Common myeloid progenitor, CD34-positive (primary cell): ENCODE results near the gene TOMM5.

Experiments used
- CTCF ChIA-PET: fragments of 350-600 bp; sonication (Branson Sonifier 250); formaldehyde crosslinking; loops from one replicate; lab custom pipeline; 2021; ENCODE audit warnings: antibody characterized with exemption; lab: Charles Lee
- POLR2A ChIA-PET: fragments of 350-600 bp; sonication (Branson Sonifier 250); formaldehyde crosslinking; loops from one replicate; lab custom pipeline; 2021; ENCODE audit warnings: antibody characterized with exemption; lab: Charles Lee
- DNase-seq, 3 donors: peaks; one replicate each; pipeline versions ENCODE4 v3.0.0 to v3.0.0-alpha.2; 2013
- H3K27ac ChIP-seq, 2 experiments: 1 replicate in 1 of 2; 2 replicates in 1 of 2; pipeline ENCODE4 v1.7.0; 2013; ENCODE audit warnings: inconsistent platforms in 2 of 2, low read length in 2 of 2, mild to moderate bottlenecking in 2 of 2, low read depth in 1 of 2, moderate library complexity in 1 of 2; ENCODE audit not compliant: severe bottlenecking in 2 of 2, insufficient read depth in 1 of 2, poor library complexity in 1 of 2
- H3K27me3 ChIP-seq, 5 experiments: replicated peaks in 2 of 5; 1 replicate in 3 of 5; 2 replicates in 2 of 5; pipeline versions ENCODE4 v1.6.1 to v1.7.0; 2013; ENCODE audit warnings: low read length in 4 of 5, mild to moderate bottlenecking in 2 of 5, moderate library complexity in 2 of 5, inconsistent platforms in 1 of 5; ENCODE audit not compliant: insufficient read depth in 5 of 5, control insufficient read depth in 4 of 5
- H3K36me3 ChIP-seq, 4 experiments: 1 replicate in 2 of 4; 2 replicates in 2 of 4; pipeline versions ENCODE4 v1.6.1 to v1.7.0; 2013; ENCODE audit warnings: low read length in 3 of 4, control low read depth in 1 of 4, mild to moderate bottlenecking in 1 of 4; ENCODE audit not compliant: control insufficient read depth in 4 of 4, insufficient read depth in 4 of 4
- H3K4me1 ChIP-seq, 4 experiments: 1 replicate in 3 of 4; 2 replicates in 1 of 4; pipeline versions ENCODE4 v1.6.1 to v1.7.1; 2013; ENCODE audit warnings: low read length in 3 of 4, mild to moderate bottlenecking in 3 of 4, control low read depth in 1 of 4, inconsistent platforms in 1 of 4, moderate library complexity in 1 of 4; ENCODE audit not compliant: control insufficient read depth in 4 of 4, insufficient read depth in 4 of 4; ENCODE audit errors: control extremely low read depth in 1 of 4
- H3K4me3 ChIP-seq, 7 experiments: 1 replicate in 4 of 7; 2 replicates in 3 of 7; pipeline versions ENCODE4 v1.5.1 to v1.7.0; 2013; ENCODE audit warnings: mild to moderate bottlenecking in 7 of 7, low read length in 6 of 7, moderate library complexity in 6 of 7, inconsistent platforms in 2 of 7, low read depth in 2 of 7, control low read depth in 1 of 7; ENCODE audit not compliant: insufficient read depth in 4 of 7, control insufficient read depth in 1 of 7; ENCODE audit errors: extremely low read depth in 1 of 7
- H3K9me3 ChIP-seq, 5 experiments: 1 replicate in 4 of 5; 2 replicates in 1 of 5; pipeline versions ENCODE4 v1.6.1 to v1.7.1; 2013; ENCODE audit warnings: low read length in 4 of 5, mild to moderate bottlenecking in 2 of 5, inconsistent platforms in 1 of 5, low read depth in 1 of 5, moderate library complexity in 1 of 5; ENCODE audit not compliant: control insufficient read depth in 4 of 5, insufficient read depth in 2 of 5; ENCODE audit errors: control extremely low read depth in 1 of 5
- WGBS: methylation state at CpG from one replicate; pipeline ENCODE4 v1.1.5; 2013; ENCODE audit not compliant: insufficient coverage; 5-methylcytosine and 5-hydroxymethylcytosine counted together

Gene TOMM5

GRCh38 chr9:37622462-37622861 lies 30.1 kb upstream of the TOMM5 start:
- ChIA-PET POLR2A (no interaction called here), CTCF (interaction anchor here (1.2 to 1.4 kb wide), 2 partner anchors 12 to 45 kb away, joined by 3 to 4 read pairs; no protein-coding TSS in a partner anchor)
- H3K36me3 ChIP-seq, result no peaks in the 10 kb centered on the region
- H3K4me3 ChIP-seq, result no peak overlapping the region
- DNase-seq, result no peak
- H3K27ac ChIP-seq, result no peak overlapping the region
- WGBS, result 100% methylated on average over 2 of the region's 4 CpGs
- peaks cover 0 to 2% (median 0%) of the 10 kb centered on the region in 5 experiments for H3K27me3 ChIP-seq
- peaks cover 0 to 10% (median 7%) of the 10 kb centered on the region in 4 experiments for H3K4me1 ChIP-seq
- H3K9me3 ChIP-seq, result no peaks in the 10 kb centered on the region

GRCh38 chr9:37621273-37622121 lies 29.1 kb upstream of the TOMM5 start:
- ChIA-PET CTCF (interaction anchor here (1.4 kb wide), 1 partner anchor 13 kb away, joined by 4 read pairs; no protein-coding TSS in a partner anchor), POLR2A (interaction anchor here (0.5 to 0.8 kb wide), 2 partner anchors 29 to 68 kb away, joined by 4 read pairs; partner anchors contain the start of gene TOMM5)

GRCh38 chr9:37620396-37620795 lies 28.0 kb upstream of the TOMM5 start:
- no CpG with 5 or more reads among the region's 1 CpG for WGBS
- no peak overlapping the region for H3K27ac ChIP-seq
- no peaks in the 10 kb centered on the region for H3K27me3 ChIP-seq
- H3K4me1 ChIP-seq, result peaks cover 0 to 10% (median 7%) of the 10 kb centered on the region in 4 experiments
- no peak for DNase-seq
- no peaks in the 10 kb centered on the region for H3K36me3 ChIP-seq
- H3K9me3 ChIP-seq, result no peaks in the 10 kb centered on the region
- no peak overlapping the region for H3K4me3 ChIP-seq
- POLR2A ChIA-PET, result no interaction called here
- CTCF ChIA-PET, result no interaction called here

More at GRCh38 chr9:37621273-37622121, 29.1 kb upstream of the TOMM5 start:
- no peak overlapping the region for H3K27ac ChIP-seq
- H3K4me1 ChIP-seq, result peaks cover 0 to 10% (median 7%) of the 10 kb centered on the region in 4 experiments
- H3K9me3 ChIP-seq, result no peaks in the 10 kb centered on the region
- peak; percentile 26 to 90 (median 83) for DNase-seq
- 33% methylated on average over 9 of the region's 9 CpGs for WGBS
- H3K36me3 ChIP-seq, result no peaks in the 10 kb centered on the region
- no peaks in the 10 kb centered on the region for H3K27me3 ChIP-seq
- H3K4me3 ChIP-seq, result no peak overlapping the region

- ChIA-PET POLR2A (no interaction called here), CTCF (no interaction called here)
- H3K4me1 ChIP-seq, result peaks cover 0 to 10% (median 7%) of the 10 kb centered on the region in 4 experiments
- 100% methylated on average over 1 of the region's 3 CpGs for WGBS
- H3K27ac ChIP-seq, result no peak overlapping the region
- H3K9me3 ChIP-seq, result no peaks in the 10 kb centered on the region
- DNase-seq, result no peak
- no peak overlapping the region for H3K4me3 ChIP-seq
- no peaks in the 10 kb centered on the region for H3K27me3 ChIP-seq
- H3K36me3 ChIP-seq, result no peaks in the 10 kb centered on the region
Measured at GRCh38 chr9:37619806-37620205, 27.4 kb upstream of the TOMM5 start.

GRCh38 chr9:37618817-37619216 lies 26.4 kb upstream of the TOMM5 start:
- ChIA-PET CTCF (interaction anchor here (1.3 kb wide), 1 partner anchor 16 kb away, joined by 5 read pairs; no protein-coding TSS in a partner anchor), POLR2A (interaction anchor here (0.6 kb wide), 1 partner anchor 16 kb away, joined by 3 read pairs; no protein-coding TSS in a partner anchor)
- Histone ChIP-seq H3K4me3 (no peak overlapping the region), H3K27me3 (peaks cover 0 to 3% (median 0%) of the 10 kb centered on the region in 5 experiments), H3K4me1 (peaks cover 0 to 10% (median 7%) of the 10 kb centered on the region in 4 experiments), H3K27ac (no peak overlapping the region), H3K36me3 (no peaks in the 10 kb centered on the region), H3K9me3 (no peaks in the 10 kb centered on the region)
- WGBS, result 93% methylated on average over 2 of the region's 4 CpGs
- no peak for DNase-seq

- ChIA-PET CTCF (interaction anchor here (0.9 kb wide), 1 partner anchor 12 kb away, joined by 3 read pairs; no protein-coding TSS in a partner anchor), POLR2A (no interaction called here)
- no peaks in the 10 kb centered on the region for H3K36me3 ChIP-seq
- peaks cover 0 to 3% (median 0%) of the 10 kb centered on the region in 5 experiments for H3K27me3 ChIP-seq
- no peaks in the 10 kb centered on the region for H3K9me3 ChIP-seq
- no peak overlapping the region for H3K4me3 ChIP-seq
- WGBS, result 98% methylated on average over 3 of the region's 4 CpGs
- H3K4me1 ChIP-seq, result peaks cover 0 to 10% (median 7%) of the 10 kb centered on the region in 4 experiments
- H3K27ac ChIP-seq, result no peak overlapping the region
- no peak for DNase-seq
Measured at GRCh38 chr9:37617832-37618231, 25.4 kb upstream of the TOMM5 start.

- peaks cover 0 to 3% (median 0%) of the 10 kb centered on the region in 5 experiments for H3K27me3 ChIP-seq
- 100% methylated on average over 2 of the region's 2 CpGs for WGBS
- POLR2A ChIA-PET, result no interaction called here
- H3K27ac ChIP-seq, result no peak overlapping the region
- H3K36me3 ChIP-seq, result no peaks in the 10 kb centered on the region
- no peak for DNase-seq
- peaks cover 0 to 10% (median 7%) of the 10 kb centered on the region in 4 experiments for H3K4me1 ChIP-seq
- CTCF ChIA-PET, result interaction anchor here (0.9 kb wide), 1 partner anchor 12 kb away, joined by 3 read pairs; no protein-coding TSS in a partner anchor
- H3K4me3 ChIP-seq, result no peak overlapping the region
- no peaks in the 10 kb centered on the region for H3K9me3 ChIP-seq
Measured at GRCh38 chr9:37617161-37617560, 24.8 kb upstream of the TOMM5 start.
